ENCODE results near the gene SUDS3.

SUDS3 gene

DNA sequence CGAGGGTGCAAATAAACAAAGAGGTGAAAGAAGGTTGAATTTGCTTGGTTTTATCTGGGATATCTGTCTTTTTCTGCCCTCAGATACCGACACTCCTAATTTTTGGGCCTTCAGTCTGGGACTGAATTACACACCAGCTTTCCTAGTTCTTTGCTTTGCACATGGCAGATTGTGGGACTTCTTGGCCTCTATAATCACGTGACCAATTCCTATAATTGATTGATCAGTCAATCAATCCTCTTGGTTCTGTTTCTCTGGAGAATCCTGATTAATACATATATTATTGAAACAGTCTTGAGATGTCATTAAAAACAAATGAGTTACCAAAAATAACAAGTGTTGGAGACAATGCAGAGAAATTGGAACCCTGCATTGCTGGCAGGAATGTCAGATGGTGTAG is 62.7 kb downstream of the SUDS3 start:
- H3K9ac ChIP-seq (ENCODE audit: low read length): no peak overlapping the region

DNA sequence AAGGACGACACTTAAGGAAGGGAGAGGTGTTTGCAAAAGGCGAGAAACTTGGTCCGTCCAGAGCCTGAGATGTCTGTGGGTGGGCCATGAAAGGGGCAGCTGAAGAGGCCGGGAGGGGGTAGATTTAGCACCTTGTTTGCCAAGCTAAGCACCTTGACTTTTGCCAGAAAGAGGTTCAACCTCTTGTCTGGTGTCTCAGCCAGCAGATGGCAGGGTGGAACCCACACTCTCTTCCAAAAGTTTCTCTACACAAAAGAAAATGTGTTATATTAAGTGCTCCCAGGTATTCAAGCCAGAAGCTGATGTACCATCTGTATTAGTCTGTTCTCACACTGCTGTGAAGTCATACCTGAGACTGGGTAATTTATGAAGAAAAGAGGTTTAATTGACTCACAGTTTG is 69.9 kb downstream of the SUDS3 start:
- H3K9ac ChIP-seq (ENCODE audit: low read length): no peak overlapping the region
- no peaks in the 10 kb centered on the region for H3K36me3 ChIP-seq (ENCODE audit: control insufficient read depth, insufficient read depth, low read length)
- no peaks in the 10 kb centered on the region for H3K27me3 ChIP-seq (ENCODE audit: control insufficient read depth, insufficient read depth, low read length)
- no peaks in the 10 kb centered on the region for H3K4me1 ChIP-seq (ENCODE audit: control insufficient read depth, insufficient read depth, low read length)
- no peak overlapping the region for H3K27ac ChIP-seq (ENCODE audit: low read depth, low read length)
- H3K4me3 ChIP-seq (ENCODE audit: low read length): no peak overlapping the region

More for the DNA sequence above, 62.7 kb downstream of the SUDS3 start:
- H3K27ac ChIP-seq (ENCODE audit: low read depth, low read length): no peak overlapping the region
- no peaks in the 10 kb centered on the region for H3K36me3 ChIP-seq (ENCODE audit: control insufficient read depth, insufficient read depth, low read length)
- no peaks in the 10 kb centered on the region for H3K27me3 ChIP-seq (ENCODE audit: control insufficient read depth, insufficient read depth, low read length)
- no peaks in the 10 kb centered on the region for H3K4me1 ChIP-seq (ENCODE audit: control insufficient read depth, insufficient read depth, low read length)
- H3K4me3 ChIP-seq (ENCODE audit: low read length): no peak overlapping the region

DNA sequence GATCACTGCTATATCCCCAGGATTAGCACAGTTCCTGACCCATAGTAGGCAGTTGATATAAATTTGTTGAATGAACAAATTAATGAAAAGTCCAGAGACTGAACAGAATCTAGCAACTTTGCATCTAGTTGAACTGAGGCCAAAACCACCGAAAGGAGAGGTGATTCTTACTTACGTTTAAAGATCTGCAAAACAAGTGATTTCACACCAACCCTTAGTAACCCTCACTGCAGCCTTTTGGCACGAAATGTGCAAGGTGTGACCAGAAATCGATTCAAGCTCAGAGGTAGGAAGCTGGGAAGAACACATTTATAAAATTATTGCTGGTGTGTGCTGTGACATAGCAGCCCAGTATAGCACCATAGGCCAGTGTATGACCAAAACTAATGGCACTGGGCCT is 70.8 kb downstream of the SUDS3 start:
- H3K4me3 ChIP-seq (ENCODE audit: low read length): no peak overlapping the region
- H3K9ac ChIP-seq (ENCODE audit: low read length): no peak overlapping the region
- H3K27me3 ChIP-seq (ENCODE audit: control insufficient read depth, insufficient read depth, low read length): no peaks in the 10 kb centered on the region
- no peaks in the 10 kb centered on the region for H3K36me3 ChIP-seq (ENCODE audit: control insufficient read depth, insufficient read depth, low read length)
- no peaks in the 10 kb centered on the region for H3K4me1 ChIP-seq (ENCODE audit: control insufficient read depth, insufficient read depth, low read length)
- H3K27ac ChIP-seq (ENCODE audit: low read depth, low read length): no peak overlapping the region

- H3K4me3 ChIP-seq (ENCODE audit: low read length): no peak overlapping the region
- H3K27me3 ChIP-seq (ENCODE audit: control insufficient read depth, insufficient read depth, low read length): no peaks in the 10 kb centered on the region
- no peak overlapping the region for H3K9ac ChIP-seq (ENCODE audit: low read length)
- H3K36me3 ChIP-seq (ENCODE audit: control insufficient read depth, insufficient read depth, low read length): no peaks in the 10 kb centered on the region
- no peak overlapping the region for H3K27ac ChIP-seq (ENCODE audit: low read depth, low read length)
- H3K4me1 ChIP-seq (ENCODE audit: control insufficient read depth, insufficient read depth, low read length): no peaks in the 10 kb centered on the region
These were observed 72.0 kb downstream of the SUDS3 start for GRCh38 chr12:118448341-118448740.

DNA sequence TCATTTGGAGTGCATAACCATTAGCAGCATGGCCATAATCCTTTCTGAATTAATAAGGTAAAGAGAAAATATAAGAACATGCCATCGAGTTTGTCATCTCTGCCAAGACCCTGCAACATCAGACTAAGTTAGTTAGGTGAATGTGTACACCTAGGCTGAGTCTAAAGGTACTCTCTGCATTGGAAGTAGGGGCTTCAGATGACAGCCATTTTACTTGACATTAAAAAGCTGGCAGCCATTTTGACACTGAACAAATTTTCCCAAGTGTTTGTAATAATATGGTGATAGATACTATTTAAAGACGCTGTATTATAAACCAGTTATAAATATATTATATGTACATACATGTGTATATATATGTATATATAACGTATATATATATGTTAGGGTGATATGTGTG is 79.0 kb downstream of the SUDS3 start:
- Histone ChIP-seq H3K9ac (ENCODE audit: low read length) (no peak overlapping the region), H3K4me3 (ENCODE audit: low read length) (no peak overlapping the region), H3K27ac (ENCODE audit: low read depth, low read length) (no peak overlapping the region), H3K36me3 (ENCODE audit: control insufficient read depth, insufficient read depth, low read length) (no peaks in the 10 kb centered on the region), H3K27me3 (ENCODE audit: control insufficient read depth, insufficient read depth, low read length) (no peaks in the 10 kb centered on the region), H3K4me1 (ENCODE audit: control insufficient read depth, insufficient read depth, low read length) (no peaks in the 10 kb centered on the region)

- Histone ChIP-seq H3K27ac (ENCODE audit: low read depth, low read length) (no peak overlapping the region), H3K9ac (ENCODE audit: low read length) (no peak overlapping the region), H3K4me1 (ENCODE audit: control insufficient read depth, insufficient read depth, low read length) (no peaks in the 10 kb centered on the region), H3K4me3 (ENCODE audit: low read length) (no peak overlapping the region), H3K27me3 (ENCODE audit: control insufficient read depth, insufficient read depth, low read length) (no peaks in the 10 kb centered on the region), H3K36me3 (ENCODE audit: control insufficient read depth, insufficient read depth, low read length) (no peaks in the 10 kb centered on the region)
These were observed 80.4 kb downstream of the SUDS3 start for GRCh38 chr12:118456741-118457140.

DNA sequence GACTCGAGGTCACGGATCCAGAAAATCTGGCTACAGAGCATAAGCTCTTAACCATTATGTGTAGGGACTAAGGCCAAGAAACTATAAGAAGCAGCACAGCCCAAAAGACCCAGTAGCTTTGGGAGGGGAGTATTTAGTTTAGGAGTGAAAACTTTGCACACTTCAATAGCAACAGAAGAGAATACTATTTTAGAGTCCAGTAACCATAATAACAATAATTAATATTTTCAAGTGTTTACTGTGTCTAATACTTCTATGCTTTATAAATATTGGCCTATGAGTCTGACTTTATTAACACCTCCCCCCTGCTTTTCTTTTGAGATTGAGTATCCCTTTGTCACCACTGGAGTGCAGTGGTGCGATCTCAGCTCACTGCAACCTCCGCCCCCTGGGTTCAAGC is 82.8 kb downstream of the SUDS3 start:
- Histone ChIP-seq H3K27me3 (ENCODE audit: control insufficient read depth, insufficient read depth, low read length) (no peaks in the 10 kb centered on the region), H3K9ac (ENCODE audit: low read length) (no peak overlapping the region), H3K36me3 (ENCODE audit: control insufficient read depth, insufficient read depth, low read length) (no peaks in the 10 kb centered on the region), H3K27ac (ENCODE audit: low read depth, low read length) (no peak overlapping the region), H3K4me1 (ENCODE audit: control insufficient read depth, insufficient read depth, low read length) (no peaks in the 10 kb centered on the region), H3K4me3 (ENCODE audit: low read length) (no peak overlapping the region)

- Histone ChIP-seq H3K9ac (ENCODE audit: low read length) (no peak overlapping the region), H3K27me3 (ENCODE audit: control insufficient read depth, insufficient read depth, low read length) (no peaks in the 10 kb centered on the region), H3K27ac (ENCODE audit: low read depth, low read length) (no peak overlapping the region), H3K36me3 (ENCODE audit: control insufficient read depth, insufficient read depth, low read length) (no peaks in the 10 kb centered on the region), H3K4me1 (ENCODE audit: control insufficient read depth, insufficient read depth, low read length) (no peaks in the 10 kb centered on the region), H3K4me3 (ENCODE audit: low read length) (no peak overlapping the region)
These were observed 87.3 kb downstream of the SUDS3 start for GRCh38 chr12:118463677-118464076.

DNA sequence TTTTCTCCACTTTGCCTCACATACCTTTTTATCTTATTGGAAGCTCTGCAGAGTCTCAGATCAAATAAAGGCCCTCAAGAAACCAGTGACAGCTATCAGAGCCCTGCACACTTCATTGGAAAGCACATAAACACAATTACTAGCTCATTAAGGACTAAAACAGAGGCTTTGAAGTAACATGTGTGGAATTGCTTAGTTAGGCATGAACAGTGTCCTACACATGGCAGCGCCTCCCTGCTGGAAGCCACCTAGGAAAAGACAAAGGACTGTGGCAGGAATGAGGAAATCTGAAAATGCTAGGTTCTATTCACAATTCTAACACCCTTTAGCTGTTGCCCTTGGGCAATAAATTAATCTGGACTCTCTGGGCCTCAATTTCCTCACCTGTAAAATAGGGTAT is 89.4 kb downstream of the SUDS3 start:
- no peak overlapping the region for H3K9ac ChIP-seq (ENCODE audit: low read length)
- H3K36me3 ChIP-seq (ENCODE audit: control insufficient read depth, insufficient read depth, low read length): no peaks in the 10 kb centered on the region
- no peak overlapping the region for H3K27ac ChIP-seq (ENCODE audit: low read depth, low read length)
- H3K4me1 ChIP-seq (ENCODE audit: control insufficient read depth, insufficient read depth, low read length): no peaks in the 10 kb centered on the region
- H3K27me3 ChIP-seq (ENCODE audit: control insufficient read depth, insufficient read depth, low read length): no peaks in the 10 kb centered on the region
- H3K4me3 ChIP-seq (ENCODE audit: low read length): no peak overlapping the region
